Activated CD8-positive, alpha-beta memory T cell treated with anti-CD3 and anti-CD28 coated beads, Interleukin-2, amount 50 U/mL, for 48 hours (primary cell): ENCODE results near the gene RPTOR.

ENCODE experiments used
- DNase-seq: peaks from one replicate; pipeline ENCODE4 v3.0.0-alpha.2; 2020

The RPTOR gene

DNA sequence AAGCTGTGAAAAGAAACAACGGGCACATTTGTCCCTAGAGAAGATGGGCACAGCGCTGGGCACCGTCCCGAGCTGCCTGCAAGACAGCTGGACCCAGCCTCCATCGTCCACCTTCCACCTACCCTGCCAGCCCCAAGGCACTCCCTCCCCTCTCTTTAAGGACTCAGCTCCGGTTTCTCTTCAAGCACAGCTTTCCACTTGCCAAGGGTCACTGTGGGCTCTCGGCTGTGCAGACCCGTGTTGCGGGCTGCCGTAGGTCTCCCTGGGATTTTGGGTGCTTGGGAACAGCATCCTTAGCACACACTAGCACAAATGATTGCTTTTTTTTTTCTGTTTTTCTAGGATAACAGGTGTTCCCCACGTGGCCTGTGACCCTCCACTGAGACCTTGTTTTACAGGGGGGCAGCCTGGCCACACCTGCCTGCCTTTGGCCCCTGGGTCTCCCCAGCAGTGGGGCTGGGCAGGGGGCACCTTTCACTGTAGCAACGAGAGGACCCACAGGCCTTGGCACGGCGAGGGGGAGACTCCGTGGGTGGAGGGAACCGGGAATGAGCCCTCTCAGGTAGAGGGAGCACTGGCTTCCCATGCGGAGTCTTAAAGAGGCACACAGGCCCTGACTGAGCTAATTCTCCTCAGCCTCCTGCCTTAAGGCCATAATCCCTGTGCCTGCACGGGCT is 448.4 kb downstream of the RPTOR start:
- DNase-seq, result no peak

DNA sequence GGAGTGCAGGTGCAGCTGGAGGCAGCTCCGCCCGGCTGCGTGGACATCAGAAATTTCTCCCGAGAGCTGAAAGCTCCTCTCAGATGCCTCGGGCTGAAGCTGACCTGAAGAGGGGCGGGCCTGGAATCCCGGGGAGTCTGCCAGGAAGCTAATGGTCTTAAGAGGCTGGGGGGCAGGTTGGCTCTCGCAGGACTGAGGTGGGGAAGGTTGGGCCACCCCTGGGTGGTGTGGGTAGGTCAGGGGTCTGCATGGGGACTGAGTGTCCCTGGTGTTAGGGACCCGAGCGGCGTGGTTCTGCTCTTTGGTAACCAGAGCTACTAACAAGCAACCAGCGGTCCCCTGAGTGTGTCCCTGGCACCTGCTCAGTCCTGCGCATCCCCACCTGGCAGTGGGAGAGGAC is 450.5 kb downstream of the RPTOR start:
- no peak for DNase-seq

DNA sequence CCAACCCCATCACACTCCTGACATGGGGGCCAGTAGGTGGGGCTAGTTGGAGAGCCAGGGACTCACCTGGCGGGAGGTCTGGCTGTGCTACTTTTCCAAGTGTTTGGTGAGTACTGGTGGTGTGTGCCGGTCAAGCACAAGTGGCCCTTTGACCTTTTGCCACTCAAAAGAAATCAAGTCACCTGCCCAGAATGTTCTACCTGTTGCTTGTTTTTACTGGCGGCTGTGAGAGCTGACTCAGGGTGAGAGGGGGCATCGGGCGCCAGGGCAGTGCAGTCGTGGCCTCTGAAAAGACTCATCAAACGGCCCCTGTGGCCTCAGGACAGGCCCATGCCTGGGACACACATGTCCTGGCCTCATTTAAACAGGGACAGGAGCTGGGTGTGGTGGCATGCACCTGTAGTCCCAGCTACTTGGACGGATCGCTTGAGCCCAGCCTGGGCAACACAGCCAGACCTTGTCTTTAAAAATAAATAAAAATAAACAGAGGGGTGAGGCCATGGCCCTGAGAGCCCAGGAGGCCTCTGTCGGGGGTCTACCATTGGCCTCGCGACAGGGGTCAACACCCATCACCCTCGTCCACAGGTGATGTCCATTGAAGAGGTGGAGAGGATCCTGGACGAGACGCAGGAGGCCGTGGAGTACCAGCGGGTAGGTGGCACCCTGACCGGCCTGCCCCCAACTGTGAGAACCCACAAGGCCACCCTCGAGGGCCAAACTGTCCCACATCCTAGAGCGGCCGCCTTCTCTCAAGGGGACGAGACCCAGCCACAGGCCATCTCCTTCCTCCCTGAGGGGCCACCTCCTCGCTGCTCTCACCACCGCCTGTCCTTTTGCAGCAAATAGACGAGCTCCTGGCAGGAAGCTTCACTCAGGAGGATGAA is 452.0 kb downstream of the RPTOR start:
- no peak for DNase-seq

DNA sequence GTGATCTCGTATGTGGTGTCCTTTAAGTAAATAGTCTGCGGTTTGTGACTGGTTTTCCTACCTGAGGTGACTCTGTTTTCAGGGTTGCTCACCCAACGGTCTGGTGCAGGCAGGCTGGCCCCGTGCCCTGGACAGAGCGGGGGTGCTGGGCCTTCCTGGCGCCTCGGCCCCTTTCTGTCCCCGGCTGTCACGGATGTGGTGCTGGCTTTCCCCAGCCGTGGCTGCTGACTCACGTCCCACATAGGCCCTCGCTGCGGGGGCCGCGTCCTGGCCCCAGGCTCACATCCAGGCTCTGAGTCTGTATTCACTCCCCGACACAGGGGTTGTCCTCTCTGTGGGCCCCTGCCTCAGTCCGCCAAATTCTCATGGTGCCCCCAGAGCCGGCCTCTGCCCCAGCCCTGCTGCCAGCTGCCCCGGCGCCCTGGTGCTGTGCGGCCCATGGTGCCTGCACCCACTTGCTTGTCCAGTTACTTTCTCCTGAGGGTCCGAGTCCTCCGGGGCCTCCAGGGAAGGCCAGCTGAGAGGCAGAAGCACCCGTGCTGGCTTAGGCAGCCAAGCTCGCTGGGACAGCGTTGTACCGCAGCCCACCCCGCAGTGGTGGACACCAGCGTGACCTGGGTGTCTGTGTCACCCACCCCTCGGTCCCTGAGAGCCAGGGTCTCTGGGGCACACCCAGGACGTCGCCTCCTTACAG is 452.9 kb downstream of the RPTOR start:
- no peak for DNase-seq

DNA sequence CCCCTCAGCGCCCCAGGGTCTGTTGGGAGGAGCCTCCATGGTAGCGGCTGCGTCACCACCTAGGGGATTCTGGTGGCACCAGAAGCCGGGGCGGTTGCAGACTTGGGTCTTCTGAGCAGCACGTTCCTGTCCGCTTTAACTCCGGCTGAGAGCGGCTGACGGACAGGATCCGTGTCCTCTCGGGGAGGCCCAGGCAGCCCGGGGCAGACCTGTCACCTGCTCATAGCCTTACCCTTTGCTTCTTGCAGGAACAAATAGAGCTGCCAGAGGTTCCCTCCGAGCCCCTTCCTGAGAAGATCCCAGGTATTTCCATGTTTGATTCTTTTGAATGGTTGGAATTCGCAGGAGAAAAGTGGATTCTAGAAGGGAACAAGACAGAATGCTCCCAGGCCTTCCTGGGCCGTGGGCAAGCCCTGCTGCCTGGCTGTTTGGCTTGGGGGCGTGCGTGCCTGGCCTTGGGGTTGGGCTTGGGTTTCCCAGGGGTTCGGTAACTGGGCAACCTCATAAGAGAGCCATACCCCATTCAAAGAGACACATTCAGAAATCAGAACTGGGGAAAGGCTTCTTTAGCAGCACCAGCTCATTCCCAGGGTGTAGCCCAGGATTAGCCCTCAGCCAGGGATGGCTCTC is 453.6 kb downstream of the RPTOR start:
- DNase-seq, result no peak

DNA sequence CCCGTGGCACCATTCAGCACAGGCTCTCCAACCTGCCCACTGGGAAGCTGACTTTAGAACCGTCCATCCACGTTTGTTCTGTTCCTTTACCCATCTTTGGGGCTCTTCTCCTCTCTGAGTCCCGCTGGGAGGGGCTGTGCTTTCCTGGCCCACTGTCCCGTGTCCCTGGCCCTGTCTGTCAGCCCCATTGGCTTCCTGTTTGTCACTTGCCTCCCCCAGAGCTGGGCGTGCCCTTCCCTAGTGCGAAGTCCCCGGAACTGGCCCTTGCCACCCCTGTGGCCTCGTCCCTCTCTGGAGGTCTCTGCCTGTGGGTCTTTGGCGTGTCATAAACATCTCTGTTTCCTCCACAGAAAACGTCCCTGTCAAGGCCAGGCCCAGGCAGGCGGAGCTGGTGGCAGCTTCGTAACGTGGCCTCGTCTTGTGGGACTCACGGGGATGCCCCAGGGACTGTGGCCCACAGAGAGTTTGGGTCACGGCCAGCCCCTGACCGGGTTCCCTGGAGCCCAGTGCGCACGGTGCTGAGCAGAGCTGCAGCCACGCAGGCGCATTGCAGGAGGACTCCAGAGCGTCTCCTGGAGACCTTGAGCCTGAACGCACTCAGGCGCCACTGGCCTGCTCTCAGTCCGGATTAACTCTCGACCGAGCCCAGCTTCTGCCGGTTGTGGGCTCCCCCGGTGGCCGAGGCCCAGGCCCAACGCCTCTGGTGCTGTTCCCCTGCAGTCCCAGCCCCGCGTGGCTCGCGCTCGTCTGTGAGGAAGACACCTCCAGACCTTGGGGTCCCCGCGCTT is 454.3 kb downstream of the RPTOR start:
- no peak for DNase-seq

DNA sequence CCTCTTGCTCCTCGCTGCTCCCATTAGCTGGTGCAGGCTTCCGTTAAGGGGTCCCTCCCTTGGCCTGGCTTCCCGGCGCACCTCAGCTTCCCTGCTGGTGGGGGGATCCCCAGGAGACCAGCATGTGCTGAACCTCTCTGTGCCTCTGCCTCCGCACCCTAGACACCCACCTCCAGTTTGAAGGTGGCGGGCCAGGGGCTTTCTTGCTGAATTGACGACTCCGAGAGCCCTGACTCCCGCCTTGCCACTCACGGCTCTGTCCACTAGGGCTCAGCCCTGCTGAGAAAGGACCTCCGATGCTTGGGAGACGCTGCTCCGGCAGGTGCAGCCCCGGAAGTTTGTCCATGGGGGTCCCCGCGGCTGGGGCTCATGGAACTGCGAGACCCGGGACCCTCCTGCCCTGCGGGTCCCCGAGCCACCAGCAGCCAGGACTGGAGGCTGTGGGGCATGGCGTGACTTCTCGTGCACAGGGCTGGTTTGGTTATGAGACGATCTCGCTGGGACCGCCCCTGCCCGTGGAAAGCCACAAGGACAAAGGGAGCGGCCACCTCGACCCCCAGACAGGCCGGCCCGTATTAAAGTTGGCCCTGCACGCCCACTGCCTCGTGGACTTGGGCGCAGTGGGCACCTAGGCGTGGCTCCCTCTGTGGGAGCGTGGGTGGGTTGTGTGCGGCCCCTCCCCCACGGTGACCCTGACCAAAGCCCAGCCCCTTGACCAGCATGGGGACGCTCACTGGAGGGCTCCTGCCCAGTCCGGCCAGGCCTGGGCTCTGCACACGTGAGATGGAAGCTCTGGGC is 455.1 kb downstream of the RPTOR start:
- no peak for DNase-seq

DNA sequence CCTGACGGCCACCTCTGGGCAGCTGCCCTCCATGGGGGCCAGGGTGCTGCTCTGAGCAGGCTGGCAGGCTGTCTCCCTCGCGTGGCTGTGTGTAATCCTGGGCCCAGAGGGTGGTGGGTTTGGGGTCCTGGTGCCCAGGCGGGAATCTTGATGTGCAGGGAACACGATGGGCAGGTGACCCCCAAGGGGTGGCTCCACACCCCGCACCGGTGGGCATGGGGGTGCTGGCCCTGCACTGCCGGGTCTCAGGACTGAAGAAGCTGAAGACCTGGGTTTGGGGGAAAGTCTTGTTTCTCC is 455.6 kb downstream of the RPTOR start:
- DNase-seq, result no peak

DNA sequence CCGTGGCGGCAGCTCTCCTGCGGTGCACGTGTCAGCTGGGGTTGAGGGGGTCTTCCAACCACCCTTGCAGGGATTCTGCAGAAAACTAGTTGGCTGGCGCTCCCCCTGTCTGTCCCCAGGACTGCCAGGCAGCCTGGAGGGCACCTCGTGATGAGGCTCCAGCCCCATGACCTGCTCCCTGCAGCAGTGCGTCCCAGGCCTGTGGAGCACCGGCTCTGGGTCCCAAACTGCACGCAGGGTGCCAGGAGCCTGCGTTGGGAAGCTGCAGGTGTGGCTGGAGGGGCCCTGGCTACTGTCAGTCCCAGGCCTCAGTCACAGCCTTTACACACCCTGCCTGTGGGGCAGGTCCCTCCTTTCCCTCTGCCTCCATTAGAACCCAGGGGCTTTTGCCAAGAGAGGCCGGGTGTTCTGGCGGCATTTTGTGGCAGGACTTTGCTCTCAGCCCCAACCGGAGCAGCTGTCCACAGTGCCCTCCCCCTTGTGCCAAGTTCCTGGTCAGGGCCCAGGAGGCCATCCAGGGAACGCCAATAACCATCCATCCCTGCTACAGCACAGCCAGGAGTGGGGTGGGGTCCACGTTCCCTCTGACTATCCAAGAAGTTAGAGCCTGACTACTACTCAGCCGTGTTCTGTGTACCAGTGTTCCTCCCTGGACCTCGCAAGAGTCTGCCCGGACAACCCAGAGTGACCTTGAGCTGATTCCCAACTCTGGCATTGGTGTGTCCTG is 456.2 kb downstream of the RPTOR start:
- no peak for DNase-seq

DNA sequence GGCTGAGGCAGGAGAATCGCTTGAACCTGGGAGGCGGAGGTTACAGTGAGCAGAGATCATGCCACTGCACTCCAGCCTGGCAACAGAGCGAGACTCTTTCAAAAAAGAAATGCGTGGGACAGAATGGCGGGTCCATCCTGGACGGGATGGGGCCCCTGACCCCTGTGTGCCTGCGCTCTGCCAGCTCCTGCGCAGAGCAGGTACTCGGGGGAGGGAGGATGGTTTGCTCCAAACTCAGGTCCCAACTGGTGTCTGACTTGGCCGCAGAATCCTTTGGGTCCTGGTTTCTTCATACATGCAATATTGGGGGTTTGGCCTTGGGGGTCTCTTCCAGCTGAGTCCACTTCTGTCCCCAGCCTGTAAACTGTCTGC is 457.4 kb downstream of the RPTOR start:
- no peak for DNase-seq

DNA sequence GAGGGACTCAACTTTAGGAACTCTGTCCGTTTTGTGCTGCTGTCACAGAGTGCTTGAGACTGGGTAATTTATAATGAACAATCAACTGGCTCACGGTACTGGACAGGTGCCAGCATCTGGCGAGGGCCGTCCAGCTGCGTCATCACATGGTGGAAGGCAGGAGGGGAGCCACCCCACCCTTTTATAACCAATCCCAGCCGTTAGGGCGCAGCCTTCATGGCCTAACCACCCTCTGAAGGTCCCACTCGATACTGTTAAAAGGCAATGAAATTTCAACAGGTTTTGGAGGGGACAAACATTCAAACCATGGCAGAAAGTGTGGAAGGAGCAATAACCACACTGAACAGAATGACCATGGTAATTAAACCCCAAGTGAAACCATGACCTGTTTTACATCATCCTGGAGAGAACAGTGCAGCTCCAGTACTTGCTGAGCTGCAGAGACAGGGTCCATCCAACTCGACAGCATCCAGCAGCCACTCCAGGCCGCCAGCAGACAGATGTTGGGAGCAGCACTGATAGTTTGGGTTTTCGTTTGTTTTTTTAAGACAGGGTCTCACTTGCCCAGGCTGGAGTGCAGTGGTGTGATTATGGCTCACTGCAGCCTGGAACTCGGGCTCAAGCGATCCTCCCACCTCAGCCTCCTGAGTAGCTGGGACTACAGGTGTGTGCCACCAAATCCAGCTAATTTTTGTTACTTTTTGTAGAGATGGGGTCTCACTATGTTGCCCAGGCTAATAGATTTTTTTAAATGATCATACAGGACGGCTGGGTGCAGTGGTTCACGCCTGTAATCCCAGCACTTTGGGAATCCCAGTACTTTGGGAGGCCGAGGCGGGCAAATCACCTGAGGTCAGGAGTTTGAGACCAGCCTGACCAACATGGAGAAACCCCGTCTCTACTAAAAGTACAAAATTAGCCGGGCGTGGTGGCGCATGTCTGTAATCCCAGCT is 458.0 kb downstream of the RPTOR start:
- no peak for DNase-seq

DNA sequence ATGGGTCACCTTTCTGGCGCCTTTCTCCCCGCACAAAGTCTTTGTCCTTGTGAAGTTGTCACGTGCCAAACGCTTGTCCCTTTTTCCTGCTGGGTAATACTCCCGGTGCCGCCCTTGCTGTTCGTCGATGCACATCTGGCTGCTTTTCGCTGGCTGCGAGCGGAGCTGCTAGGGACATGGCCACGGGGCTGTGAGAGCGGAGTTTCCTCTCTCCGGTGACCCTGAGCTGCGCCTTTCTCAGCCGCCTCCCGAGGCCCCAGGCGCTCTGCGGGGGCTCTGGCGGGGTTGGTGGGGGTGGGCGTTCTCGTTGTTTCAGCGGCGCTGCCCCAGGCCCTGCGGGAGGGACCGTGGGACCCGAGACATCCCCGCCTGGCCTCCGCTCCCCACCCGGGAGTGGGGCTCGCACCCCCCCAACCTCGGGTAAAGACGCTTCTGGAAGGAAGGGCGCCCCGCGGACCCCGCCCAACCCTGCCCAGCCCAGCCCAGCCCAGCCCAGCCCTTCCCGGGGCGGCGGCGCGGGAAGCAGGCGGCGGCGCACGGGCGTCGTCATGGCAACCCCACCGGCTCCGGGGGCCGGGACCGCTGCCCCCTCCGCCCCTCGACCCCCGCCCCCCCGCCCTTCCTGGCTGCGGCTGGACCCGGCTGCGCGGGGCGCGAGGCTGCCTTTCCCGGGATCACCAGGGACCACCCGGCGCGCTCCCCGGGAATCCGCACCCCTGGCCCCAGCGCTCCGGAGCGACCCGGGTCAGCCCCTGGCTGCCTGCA is 459.3 kb downstream of the RPTOR start:
- DNase-seq, result no peak

DNA sequence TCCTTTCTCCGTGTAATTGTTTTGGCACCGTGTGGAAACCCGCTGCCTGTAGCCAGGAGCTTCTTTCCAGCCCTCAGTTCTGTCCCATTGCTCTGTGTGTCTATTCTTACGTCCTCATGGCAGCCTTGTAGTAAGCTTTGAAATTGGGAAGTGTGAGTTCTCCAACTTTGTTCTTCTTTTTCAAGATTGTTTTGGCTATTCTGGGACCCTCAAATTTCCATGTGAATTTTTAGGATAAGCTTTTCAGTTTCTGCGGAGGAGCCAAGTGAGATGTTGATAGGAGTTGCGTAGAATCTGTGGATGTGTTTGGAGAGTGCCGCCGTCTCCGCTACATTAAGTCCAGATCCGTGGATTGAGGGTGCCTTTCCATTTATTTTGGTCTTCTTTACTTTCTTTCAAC is 462.3 kb downstream of the RPTOR start:
- no peak for DNase-seq

DNA sequence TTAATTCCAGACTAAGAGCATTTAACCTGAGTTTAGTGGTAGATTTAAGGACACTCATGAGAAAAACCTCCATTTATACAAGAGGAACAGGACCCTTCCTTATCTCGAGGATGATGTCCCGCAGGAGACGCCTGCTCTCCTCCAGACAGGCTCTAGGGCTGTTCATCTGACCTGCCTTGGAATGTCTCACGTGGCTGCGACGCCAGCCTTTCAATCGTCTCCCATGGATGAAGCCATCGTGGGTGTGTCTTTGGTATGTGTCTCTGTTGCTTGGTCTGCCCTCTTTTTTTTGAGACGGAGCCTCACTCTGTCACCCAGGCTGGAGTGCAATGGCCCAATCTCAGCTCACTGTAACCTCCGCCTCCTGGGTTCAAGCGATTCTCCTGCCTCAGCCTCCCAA is 463.5 kb downstream of the RPTOR start:
- DNase-seq, result no peak

DNA sequence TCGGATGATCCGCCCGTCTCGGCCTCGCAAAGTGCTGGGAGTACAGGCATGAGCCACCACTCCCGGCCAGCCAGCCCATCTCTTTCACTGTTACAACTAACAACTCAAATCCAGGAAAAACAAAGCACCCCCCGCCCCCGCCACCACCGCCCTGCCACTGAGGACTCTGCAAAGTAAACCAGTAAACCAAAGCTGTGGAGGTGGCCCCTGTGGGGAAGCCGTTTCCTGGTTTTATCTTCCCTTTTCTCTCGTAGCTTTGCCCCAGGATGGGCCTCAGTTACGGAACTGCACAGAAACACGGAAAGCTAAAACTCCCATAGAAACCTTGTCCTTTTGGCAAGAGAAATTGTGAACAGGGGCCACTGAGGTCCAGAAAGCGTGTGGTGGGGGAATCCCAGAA is 464.5 kb downstream of the RPTOR start:
- DNase-seq, result no peak

DNA sequence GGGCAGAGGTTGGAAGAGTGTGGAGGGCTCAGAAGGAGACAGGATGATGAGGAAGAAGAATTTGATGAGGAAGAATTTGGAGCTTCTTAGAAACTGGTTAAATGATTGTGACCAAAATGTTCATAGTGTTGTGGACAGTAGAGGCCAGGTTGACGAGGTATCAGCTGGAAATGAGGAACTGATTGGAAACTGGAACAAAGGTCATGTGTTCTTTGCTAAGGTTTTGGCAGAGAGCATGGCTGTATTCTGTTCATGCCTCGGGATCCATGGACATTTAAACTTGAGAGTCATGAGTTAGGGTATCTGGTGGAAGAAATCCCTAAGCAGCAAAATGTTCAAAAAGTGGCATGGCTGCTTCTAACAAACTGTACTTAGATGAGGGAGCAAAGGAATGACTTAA is 466.3 kb downstream of the RPTOR start:
- no peak for DNase-seq

DNA sequence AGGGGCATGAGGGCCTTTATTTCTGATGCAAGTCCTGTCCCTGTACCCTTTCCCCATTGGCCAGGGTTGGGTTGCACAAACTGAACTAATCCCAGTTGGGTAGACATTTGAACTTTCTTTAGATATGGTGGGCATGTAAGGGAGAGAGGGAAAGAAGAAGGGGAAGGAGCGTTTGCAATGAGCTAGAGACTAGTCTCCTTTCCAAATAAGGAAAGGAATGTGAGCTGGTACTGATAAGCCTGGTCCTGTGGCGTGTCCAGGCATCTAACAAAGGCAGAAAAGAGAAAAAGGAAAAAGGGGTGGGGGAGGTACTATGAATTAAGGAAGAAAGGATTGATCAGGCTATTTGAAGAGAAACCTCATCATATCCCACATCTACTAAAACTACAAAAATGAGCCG is 467.3 kb downstream of the RPTOR start:
- no peak for DNase-seq

DNA sequence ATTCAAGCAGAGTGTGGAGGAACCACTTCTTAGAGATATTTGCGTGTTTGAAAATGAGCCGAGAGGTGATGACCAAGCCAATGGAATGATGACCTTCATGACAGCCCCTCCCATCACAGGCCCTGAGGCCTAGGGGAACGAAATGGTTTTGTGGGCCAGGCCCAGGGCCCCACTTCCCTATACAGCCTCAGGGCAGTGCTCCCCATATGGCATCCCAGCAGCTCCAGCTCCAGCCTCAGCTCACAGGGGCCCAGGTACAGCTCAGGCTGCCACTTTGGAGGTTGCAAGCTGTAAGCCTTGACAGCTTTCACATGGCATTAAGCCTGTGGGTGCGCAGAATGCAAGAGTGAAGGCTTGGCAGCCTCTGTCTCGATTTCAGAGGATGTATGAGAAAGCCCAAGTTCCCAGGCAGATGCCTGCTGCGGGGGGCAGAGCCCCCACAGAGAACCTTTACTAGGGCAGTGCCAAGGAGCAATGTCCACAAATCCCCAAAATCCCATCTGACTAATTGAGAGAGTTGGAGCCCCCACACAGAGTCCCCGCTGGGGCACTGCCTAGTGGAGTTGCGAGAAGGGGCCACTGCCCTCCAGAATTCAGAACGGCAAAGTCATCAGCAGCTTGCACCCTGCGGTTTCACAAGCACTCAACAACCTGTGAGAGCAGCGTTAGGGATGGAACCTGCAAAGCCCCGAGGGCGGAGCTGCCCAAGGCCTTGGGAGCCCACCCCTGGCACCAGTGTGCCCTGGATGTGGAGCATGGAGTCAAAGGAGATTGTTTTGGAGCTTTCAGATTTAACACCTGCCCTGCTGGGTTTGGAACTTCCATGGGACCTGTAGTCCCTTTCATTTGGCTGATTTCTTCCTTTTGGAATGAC is 468.2 kb downstream of the RPTOR start:
- no peak for DNase-seq
